DOHH2 (cell line): ENCODE measurements around the gene SNX1.

Experiments
- H3F3A ChIP-seq: fragments of 200-600 bp; sonication (generic), shearing (Covaris generic); 2 replicates; pipeline ENCODE4 v1.6.0; 2016; ENCODE audit warnings: antibody characterized with exemption, mild to moderate bottlenecking; ENCODE audit not compliant: control insufficient read depth, insufficient read depth
- H3K27ac ChIP-seq: fragments of 200-600 bp; sonication (generic); 2 replicates; pipeline ENCODE4 v1.5.1; 2014; ENCODE audit warnings: low read depth, mild to moderate bottlenecking, low read length, moderate library complexity
- H3K27me3 ChIP-seq: fragments of 200-600 bp; sonication (generic); 2 replicates; pipeline ENCODE4 v1.6.1; 2014; ENCODE audit warnings: mild to moderate bottlenecking, low read length, mixed read lengths; ENCODE audit not compliant: control insufficient read depth
- H3K36me3 ChIP-seq: fragments of 200-600 bp; sonication (generic); 2 replicates; pipeline ENCODE4 v1.6.1; 2014; ENCODE audit warnings: mild to moderate bottlenecking, low read length, moderate library complexity, mixed read lengths; ENCODE audit not compliant: control insufficient read depth
- H3K4me1 ChIP-seq: fragments of 200-600 bp; sonication (generic); 2 replicates; pipeline ENCODE4 v1.6.1; 2014; ENCODE audit warnings: mild to moderate bottlenecking, low read length, mixed read lengths; ENCODE audit not compliant: control insufficient read depth
- H3K4me2 ChIP-seq: fragments of 200-600 bp; sonication (generic); 2 replicates; pipeline ENCODE4 v1.6.0; 2014; ENCODE audit warnings: mild to moderate bottlenecking, low read length, moderate library complexity
- H3K4me3 ChIP-seq: fragments of 200-600 bp; sonication (generic); 2 replicates; pipeline ENCODE4 v1.5.1; 2014; ENCODE audit warnings: mild to moderate bottlenecking, low read length, mixed read lengths
- H3K79me2 ChIP-seq: fragments of 200-600 bp; sonication (generic); 2 replicates; pipeline ENCODE4 v1.6.1; 2014; ENCODE audit warnings: mild to moderate bottlenecking, low read length, mixed read lengths; ENCODE audit not compliant: control insufficient read depth
- H3K9me2 ChIP-seq: fragments of 200-600 bp; sonication (generic); replicated peaks from 2 replicates; pipeline ENCODE4 v1.6.1; 2014; ENCODE audit warnings: mild to moderate bottlenecking, low read length, mixed read lengths; ENCODE audit not compliant: control insufficient read depth
- H3K9me3 ChIP-seq: fragments of 200-600 bp; sonication (generic); 2 replicates; pipeline ENCODE4 v1.6.1; 2014; ENCODE audit warnings: antibody characterized with exemption, low read length, mixed read lengths; ENCODE audit not compliant: control insufficient read depth, insufficient read depth
- H4K20me1 ChIP-seq: fragments of 200-600 bp; sonication (generic); 2 replicates; pipeline ENCODE4 v1.6.0; 2014; ENCODE audit warnings: low read depth, mild to moderate bottlenecking, antibody characterized with exemption, low read length, moderate library complexity; ENCODE audit not compliant: control insufficient read depth, insufficient read depth
- CTCF ChIP-seq: fragments of 200-600 bp; sonication (generic); IDR thresholded peaks from one replicate; pipeline ENCODE4 v1.5.1; 2014; ENCODE audit warnings: antibody characterized with exemption, mild to moderate bottlenecking, low read depth, low read length; ENCODE audit not compliant: poor library complexity, severe bottlenecking
- EZH2phosphoT487 ChIP-seq: fragments of 200-600 bp; sonication (generic); IDR thresholded peaks from 2 replicates; pipeline ENCODE4 v1.6.1; 2017; ENCODE audit warnings: borderline replicate concordance, mild to moderate bottlenecking, antibody characterized with exemption, low read length, moderate library complexity, mixed read lengths

Gene SNX1

GRCh38 chr15:64127521-64128270 lies 31.9 kb downstream of the SNX1 start:
- no peaks in the 10 kb centered on the region for H4K20me1 ChIP-seq
- peaks cover 77% of the 10 kb centered on the region for H3K36me3 ChIP-seq
- no peaks in the 10 kb centered on the region for H3K27me3 ChIP-seq
- no peak overlapping the region for H3K27ac ChIP-seq
- no peaks in the 10 kb centered on the region for H3F3A ChIP-seq
- H3K9me3 ChIP-seq: no peaks in the 10 kb centered on the region
- no peaks in the 10 kb centered on the region for H3K9me2 ChIP-seq
- no peaks in the 10 kb centered on the region for H3K4me1 ChIP-seq
- no peaks in the 10 kb centered on the region for H3K79me2 ChIP-seq
- TF ChIP-seq CTCF: no peak
- no peak overlapping the region for H3K4me2 ChIP-seq
- no peak overlapping the region for H3K4me3 ChIP-seq

- H4K20me1 ChIP-seq: no peaks in the 10 kb centered on the region
- H3K27ac ChIP-seq: no peak overlapping the region
- peaks cover 77% of the 10 kb centered on the region for H3K36me3 ChIP-seq
- TF ChIP-seq EZH2phosphoT487 (no peak), CTCF (no peak)
- H3K4me3 ChIP-seq: no peak overlapping the region
- H3F3A ChIP-seq: no peaks in the 10 kb centered on the region
- no peaks in the 10 kb centered on the region for H3K27me3 ChIP-seq
- H3K79me2 ChIP-seq: no peaks in the 10 kb centered on the region
- H3K4me2 ChIP-seq: no peak overlapping the region
- no peaks in the 10 kb centered on the region for H3K4me1 ChIP-seq
- no peaks in the 10 kb centered on the region for H3K9me2 ChIP-seq
- H3K9me3 ChIP-seq: no peaks in the 10 kb centered on the region
These were observed 34.4 kb downstream of the SNX1 start for GRCh38 chr15:64130159-64130558.

DNA sequence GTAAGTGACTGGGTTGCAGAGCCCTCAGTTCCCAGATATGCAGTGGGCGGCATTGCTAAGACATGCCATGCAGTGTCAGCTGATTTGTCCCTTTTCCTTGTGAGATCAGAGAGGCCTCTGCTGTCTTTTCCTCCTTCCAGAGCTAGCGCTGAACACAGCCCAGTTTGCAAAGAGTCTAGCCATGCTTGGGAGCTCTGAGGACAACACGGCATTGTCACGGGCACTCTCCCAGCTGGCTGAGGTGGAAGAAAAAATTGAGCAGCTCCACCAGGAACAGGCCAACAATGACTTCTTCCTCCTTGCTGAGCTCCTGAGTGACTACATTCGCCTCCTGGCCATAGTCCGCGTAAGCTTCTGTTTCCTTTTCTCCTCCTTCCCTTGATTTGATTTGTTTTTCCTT lies 35.8 kb downstream of the SNX1 start:
- Histone ChIP-seq H3K27me3 (no peaks in the 10 kb centered on the region), H3K4me2 (no peak overlapping the region), H3K9me2 (no peaks in the 10 kb centered on the region), H4K20me1 (no peaks in the 10 kb centered on the region), H3K79me2 (no peaks in the 10 kb centered on the region), H3K9me3 (no peaks in the 10 kb centered on the region), H3K27ac (no peak overlapping the region), H3K4me3 (no peak overlapping the region), H3K4me1 (no peaks in the 10 kb centered on the region), H3F3A (no peaks in the 10 kb centered on the region), H3K36me3 (peaks cover 82% of the 10 kb centered on the region)
- no peak for TF ChIP-seq EZH2phosphoT487
- no peak for TF ChIP-seq CTCF
